GM21576 (cell line): ENCODE measurements around the gene CCT7.
A peak's percentile ranks its signal among the peaks of the same experiment; 100 is the strongest.

Experiments used
- ATAC-seq: cut with Tn5 transposase; IDR thresholded peaks from one replicate; pipeline ENCODE4 v1.9.1; 2021; ENCODE audit warnings: mild to moderate bottlenecking, moderate library complexity; ENCODE audit not compliant: unreplicated experiment

CCT7 gene

GRCh38 chr2:73291461-73292315, 57.6 kb downstream of the CCT7 start:
- ATAC-seq = no peak

DNA sequence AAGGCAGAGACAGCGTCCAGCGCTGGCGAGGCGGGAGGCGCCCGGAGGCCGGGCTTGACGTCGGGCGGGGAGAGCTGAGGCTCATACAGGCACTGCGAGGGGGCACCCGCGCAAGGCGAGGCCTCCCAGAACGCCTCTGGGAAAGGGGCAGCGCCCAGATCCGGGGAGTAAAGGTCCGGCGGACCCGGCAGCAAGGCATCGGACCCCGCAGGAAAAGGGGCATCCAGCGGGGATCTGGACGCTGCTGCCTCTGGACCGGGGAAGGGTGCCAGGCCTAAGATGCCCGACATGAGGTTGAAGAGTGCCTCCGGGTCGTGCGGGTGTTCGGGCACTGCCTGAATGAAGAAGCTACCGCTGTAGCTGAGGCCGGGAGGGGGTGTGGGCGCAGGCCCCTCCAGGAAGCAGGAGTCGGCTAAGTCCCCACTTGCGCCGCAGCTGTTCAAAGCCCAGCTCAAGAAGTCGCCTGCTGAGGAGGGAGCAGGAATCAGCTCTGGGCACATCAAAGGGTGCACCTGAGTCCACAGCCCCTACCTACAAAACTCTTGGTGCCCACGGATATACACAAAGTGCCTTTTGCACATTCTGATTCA, 58.3 kb downstream of the CCT7 start:
- ATAC-seq = no peak

GRCh38 chr2:73292906-73293533, 58.9 kb downstream of the CCT7 start:
- no peak for ATAC-seq

- ATAC-seq = peak; percentile 90
Measured at GRCh38 chr2:73293534-73294171, 59.5 kb downstream of the CCT7 start, which contains the start of gene EGR4. Gene EGR4 (minus strand): TSS chr2:73293548. CDS start chr2:73293317, 231 bp downstream.

- no peak for ATAC-seq
Measured at GRCh38 chr2:73294239-73294638, 60.1 kb downstream of the CCT7 start.

DNA sequence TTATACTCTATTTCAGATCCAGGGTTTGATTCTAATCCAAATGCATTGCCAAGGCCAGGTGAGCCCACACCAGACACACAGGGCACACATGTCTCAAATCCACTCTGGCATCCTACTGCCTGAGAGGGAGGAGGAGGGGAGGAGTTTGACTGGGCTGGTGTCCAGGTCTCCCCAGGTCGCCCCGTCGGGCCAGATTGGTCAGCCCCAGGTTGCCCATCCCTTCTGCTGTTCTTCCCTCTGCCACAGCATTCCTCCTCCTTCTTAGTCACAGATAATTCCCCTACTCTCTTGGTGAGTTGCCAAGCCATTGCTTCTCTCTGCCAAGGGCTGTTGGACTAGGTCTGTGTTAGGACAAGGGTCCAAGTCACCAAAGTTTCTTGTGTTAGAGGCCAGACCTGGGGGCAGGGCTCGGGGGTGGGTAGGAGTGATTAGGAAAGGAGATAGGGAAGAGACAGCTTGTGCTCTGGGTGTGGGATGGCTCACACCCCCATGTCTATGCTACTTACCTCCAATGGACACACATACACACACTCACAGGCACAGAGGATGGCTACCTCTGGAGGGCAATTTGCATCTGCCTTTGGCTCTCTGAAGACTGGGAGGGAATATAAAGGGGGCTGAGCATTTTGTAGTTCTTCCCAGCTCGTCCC, 61.8 kb downstream of the CCT7 start:
- ATAC-seq = no peak

DNA sequence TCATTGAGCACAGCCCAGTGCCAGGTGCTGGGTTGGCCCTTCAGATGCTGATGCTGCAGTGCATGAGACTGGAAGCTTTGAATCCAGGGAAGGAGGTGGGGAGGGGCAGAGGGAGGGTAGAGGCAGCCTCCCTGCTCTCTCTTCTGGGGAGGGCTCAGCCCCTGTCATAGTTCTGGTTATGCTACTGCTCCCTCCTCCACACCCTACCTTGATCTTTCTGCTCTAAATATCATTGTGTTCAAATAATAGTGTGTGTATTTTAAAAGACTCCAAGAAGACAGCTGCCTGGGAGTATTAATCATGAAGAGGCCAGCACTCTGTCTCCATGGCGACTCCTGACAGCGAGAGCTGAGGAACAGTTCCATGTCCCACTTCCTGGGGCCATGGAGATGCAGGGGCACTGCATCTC, 63.0 kb downstream of the CCT7 start:
- ATAC-seq = no peak

GRCh38 chr2:73297586-73297985, 63.5 kb downstream of the CCT7 start:
- ATAC-seq = no peak

- ATAC-seq = no peak
Measured at GRCh38 chr2:73300926-73301325, 66.8 kb downstream of the CCT7 start.

DNA sequence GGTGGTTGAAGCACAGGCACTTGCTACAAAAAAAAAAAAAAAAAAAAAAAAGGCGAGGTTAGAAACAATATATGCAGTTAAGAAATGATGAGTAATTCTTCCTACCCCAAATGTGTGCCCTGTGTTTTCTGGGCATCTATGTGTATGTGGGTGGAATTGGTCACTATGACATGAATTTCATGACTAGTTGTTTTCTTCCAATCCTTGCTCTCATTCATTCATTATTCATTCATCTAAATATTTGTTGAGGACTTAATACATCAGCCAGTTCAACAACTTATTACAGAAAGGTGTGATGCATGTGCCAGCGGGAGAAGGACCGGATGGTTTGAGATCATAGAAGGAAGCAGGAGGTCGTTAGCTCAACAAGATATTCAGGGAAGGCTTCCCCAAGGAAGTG, 67.5 kb downstream of the CCT7 start:
- no peak for ATAC-seq
